GM19372 (cell line): ENCODE results near the gene S100A12.

Experiments used
- ATAC-seq: cut with Tn5 transposase; IDR thresholded peaks from one replicate; pipeline ENCODE4 v1.9.1; 2021; ENCODE audit warnings: mild to moderate bottlenecking, low read depth, moderate library complexity; ENCODE audit not compliant: unreplicated experiment

Gene S100A12

DNA sequence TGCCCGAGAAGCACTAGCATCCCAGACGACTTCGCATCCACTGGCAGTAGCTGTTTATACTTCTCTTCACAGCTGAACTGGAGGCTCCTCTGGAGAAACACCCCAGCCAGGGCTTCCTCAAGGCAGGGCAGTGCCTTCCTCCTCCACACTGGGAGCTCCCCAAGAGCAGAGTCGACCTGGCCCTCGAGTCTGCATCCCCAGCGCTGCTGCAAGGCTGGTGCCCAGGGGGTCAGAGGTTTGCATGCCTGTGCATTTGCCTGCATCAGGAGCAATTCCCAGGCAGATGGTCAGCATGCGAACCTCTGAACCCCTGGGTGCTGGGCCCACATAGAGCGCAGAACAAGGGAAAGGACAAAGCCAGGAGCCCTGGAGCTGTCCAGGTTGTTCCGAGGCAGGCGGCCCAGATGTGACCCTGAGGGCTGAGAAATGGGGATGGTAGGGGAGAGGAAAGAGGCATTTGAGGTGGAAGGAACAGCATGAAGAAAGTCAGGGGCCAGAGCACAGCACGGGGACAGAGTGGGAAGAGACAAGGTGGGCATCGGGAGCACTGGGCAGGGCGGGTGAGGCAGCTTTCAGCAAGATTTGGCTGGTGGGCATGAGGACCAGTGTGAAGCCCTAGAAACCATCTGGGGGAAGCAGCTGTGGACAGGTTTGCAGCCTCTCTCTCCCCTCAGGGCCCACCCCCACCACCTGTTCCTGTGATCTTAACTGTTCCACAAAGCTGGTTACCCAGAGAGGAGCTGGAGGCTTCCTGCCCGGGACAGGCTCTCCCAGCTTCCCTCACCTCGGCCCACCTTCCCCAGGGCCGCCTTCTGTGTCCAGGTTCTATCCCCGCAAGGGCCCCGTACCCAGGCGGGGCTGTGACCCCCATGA lies 21.9 kb upstream of the S100A12 start:
- no peak for ATAC-seq

DNA sequence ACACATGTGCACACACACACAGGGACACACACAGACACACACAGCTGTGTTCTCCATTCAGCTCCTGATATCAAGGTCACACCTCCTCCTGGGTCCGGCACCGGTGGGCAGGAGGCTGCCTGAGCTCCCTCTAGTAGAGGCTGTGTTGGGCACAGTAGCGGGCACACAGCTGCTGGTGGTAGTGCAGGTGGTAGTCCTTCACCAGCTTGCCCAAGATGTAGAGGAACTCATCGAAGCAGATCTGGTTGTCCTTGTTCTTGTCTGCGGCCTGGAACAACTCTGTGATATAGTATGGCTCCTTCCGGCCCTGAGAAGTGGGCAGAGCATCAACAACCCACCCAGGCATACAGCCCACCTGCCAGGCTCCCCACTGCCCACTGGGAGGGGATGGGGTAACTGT lies 21.0 kb upstream of the S100A12 start:
- no peak for ATAC-seq

DNA sequence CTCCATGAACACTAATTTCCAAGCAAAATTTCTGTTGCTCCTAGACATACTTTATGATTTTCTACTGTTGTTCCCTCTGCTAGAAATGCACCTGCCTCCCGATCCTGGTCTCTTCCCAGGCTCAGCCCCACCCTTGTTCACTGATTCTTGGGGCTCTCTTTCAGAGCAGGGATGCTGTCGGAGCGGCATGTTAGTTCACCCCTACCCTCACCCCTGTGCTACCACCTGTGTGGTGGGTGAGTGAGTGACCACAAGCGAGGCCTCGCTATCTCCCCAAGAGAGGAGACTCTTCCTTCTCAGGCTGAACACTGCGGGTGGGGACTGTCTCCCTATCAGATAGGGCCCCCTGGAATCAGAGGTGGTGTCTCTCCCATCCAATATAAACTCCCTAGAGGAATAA lies 20.4 kb upstream of the S100A12 start:
- no peak for ATAC-seq

DNA sequence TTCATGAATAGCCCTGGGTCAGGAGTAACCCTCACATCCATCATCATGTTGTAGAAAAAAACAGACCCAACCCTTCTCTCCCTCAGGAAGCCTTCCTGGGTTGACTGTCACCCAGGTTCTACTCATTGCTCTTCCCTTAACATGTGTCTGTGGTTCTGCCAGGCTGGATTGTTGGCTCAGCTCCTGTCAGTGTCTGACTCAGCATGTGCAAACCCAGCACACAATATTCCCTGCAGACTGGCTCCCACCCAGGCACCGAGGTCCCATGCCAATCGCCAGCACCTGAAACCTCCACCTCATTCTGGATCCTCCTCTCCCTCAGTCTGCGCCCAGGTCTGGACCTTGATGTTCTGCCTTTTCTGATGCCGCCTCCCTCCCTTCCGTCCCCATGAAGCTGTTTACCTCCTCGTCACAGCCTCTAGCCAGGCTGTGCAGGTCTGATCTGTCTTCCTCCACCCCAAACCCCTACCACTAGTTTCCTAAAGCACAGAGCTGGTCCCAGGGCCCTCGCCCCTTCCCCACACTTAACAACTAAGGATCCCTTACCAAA lies 19.8 kb upstream of the S100A12 start:
- ATAC-seq = no peak

DNA sequence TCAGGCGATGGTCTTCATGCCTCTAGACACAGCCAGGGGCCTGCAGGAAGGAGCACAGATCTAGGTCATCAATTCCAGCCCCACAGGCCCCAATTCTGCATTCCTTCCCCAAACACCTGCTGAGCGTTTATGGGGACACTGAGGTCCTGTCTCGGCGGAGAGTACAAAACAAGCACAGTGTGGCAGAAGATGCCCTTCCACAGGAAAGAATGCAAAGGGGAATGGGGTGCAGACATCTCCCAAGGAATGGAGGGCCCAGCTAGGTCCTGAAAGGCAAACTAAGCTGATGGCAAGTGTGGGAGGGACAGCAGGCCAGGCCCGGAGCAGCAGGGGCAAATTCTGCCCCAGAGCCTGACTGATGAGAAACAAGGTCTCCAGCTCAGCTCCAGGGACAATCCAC lies 19.0 kb upstream of the S100A12 start:
- no peak for ATAC-seq

DNA sequence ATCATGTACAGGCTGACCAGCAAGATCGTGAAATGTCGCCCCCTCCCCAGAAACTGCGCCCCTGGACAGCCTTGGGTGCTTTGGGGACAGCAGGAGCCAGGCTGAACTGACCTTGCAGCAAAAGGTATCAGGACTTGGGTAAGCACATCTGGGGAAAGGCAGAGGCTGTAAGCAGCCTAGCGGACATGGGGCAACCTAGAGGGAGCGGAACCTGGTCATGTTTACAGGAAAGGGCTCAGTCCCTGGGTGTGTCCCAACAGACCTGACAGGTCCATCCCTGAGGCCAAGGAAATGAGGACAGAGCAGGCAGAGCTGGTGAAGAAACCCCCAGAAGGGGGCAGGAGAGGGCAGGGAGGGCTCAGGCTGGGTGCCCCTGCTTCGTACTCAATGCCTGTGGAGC lies 18.5 kb upstream of the S100A12 start:
- ATAC-seq = no peak

DNA sequence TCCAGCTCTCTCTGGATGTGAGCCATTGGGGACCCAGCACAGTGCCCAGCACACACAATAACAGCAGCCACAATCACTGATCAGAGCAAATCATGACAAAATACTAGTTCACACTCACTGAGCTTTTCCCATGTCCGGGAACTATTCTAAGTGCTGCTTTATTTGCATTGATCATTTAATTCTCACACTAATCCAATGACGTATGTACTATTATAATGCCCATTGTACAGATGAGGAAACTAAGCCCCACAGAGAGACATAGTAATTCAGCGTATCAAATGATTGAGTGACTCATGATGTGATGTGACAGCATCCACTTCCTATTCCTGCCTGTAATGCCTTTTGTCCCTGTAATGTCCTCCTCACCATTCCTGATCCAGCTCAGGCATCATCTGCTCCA lies 17.4 kb upstream of the S100A12 start:
- ATAC-seq = no peak

DNA sequence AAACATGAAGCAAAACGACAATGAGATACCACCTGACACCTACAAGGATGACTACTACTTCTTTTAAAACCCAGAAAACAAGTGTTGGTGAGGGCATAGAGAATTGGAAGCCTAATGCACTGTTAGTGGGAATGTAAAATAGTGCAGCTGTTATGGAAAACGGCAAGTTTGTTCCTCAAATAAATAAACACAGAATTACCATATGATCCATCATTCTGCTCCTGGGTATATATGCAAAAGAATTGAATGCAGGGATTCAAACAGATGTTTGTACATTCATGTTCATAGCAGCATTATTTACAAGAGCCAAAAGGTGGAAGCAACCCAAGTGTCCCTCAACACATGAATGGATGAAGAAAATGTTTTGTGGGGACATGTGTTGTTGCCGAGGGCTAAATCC lies 16.8 kb upstream of the S100A12 start:
- ATAC-seq = no peak

DNA sequence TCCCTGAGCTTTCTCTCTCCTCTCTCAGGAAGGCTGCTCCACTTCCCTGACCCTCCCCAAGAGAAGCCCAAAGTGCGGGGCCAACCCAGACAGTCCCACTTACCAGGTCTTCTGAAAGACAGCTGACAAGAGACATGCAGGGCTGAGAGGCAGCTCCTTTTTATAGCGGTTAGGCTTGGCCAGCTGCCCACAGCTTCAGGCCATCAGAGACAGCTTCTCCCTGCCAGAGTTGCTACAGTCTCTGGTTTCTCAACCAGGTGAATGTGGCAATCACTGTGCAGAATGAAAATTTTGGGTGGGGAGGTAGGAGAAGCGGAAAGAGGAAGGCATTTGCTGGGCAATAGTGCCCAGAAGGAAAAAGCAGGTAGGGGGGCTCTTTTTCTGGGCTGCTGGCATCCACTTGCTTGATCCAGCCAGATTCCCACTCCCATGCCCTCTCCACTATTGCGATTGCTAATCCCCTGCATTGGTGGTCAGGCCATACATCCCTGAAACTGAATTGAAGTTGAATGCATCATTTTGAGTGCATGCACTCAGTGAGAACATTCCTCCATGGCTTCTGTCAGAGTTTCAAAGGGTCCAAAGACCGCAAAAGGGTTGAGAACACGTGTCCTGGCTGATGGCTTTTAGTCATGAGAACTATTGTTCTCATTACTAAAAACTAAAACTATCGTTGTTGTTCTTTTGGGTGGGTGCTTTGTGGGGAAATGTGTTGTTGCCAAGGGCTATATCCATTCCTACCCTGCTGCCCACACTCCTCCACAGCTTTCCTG lies 15.7 kb upstream of the S100A12 start, which contains the start of gene S100A8:
Gene S100A8, minus strand, starts transcription at position 136 of the 773 bp plus-strand sequence. CDS start 538 bp downstream, outside the sequence.
- no peak for ATAC-seq

DNA sequence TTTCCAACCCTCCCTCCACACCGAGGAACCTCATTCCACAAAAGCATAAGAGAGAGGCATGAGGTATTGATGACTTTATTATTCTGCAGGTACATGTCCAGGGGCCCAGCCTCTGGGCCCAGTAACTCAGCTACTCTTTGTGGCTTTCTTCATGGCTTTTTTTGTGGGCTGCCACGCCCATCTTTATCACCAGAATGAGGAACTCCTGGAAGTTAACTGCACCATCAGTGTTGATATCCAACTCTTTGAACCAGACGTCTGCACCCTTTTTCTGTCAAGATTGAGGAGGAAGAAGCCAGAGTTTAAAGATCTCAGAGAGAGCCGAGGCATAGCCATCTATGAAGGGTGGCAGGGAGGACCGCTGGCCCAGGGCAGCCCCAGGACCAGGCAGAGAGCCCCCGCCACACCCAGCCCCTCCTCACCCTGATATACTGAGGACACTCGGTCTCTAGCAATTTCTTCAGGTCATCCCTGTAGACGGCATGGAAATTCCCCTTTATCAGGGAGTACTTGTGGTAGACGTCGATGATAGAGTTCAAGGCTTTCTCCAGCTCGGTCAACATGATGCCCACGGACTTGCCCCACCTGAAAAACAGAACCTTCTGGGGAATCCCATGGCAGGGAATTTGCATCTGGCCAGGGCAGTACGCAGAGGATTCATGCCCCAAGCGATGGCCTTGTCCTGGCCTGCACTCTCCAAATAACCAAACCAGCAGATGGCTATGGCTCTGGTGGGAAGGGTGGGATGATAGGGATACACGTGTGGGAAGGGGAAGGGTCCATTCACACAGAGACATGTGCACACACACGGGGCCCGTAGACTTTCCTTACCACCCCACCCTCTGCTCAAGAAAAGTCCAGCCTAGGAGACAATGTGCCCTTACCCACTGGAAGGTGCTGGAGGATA lies 14.8 kb upstream of the S100A12 start:
- ATAC-seq = no peak

DNA sequence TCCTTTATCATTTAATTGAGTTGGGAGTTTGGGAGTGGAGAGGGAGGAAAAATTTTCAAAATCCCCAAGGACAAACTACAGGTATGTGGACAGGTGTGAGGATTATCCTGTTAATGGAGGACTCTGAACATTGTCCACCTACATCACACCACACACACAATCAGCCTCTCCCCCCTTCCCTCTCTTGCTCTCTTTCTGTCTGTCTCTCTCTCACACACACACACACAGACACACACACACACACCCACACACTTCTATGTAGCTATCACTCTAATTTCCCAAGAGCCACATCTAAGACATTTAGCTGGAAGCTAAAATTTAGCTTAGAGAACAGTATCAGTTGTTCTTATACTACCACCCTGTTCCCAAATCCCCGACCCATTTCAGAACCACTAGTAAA lies 14.0 kb upstream of the S100A12 start:
- ATAC-seq = no peak

DNA sequence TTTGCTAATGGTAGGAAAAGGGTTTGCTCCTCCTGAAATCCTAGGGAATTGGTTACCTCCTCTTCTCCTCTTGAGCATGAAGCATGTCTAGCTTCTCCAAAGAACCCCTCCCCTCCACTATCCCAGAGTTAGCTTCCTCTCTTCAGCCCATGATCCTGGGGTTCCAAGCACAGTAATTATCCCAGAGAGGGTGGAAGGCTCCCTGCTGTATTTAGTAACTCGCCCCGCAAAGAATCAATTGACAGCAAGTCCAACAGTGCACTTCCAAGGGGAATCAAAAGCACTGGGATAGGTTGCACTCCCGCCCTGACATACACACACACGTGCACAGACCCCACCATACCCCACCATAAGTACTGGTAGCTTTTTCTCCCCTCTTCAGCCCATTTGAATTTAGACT lies 12.4 kb upstream of the S100A12 start:
- no peak for ATAC-seq

DNA sequence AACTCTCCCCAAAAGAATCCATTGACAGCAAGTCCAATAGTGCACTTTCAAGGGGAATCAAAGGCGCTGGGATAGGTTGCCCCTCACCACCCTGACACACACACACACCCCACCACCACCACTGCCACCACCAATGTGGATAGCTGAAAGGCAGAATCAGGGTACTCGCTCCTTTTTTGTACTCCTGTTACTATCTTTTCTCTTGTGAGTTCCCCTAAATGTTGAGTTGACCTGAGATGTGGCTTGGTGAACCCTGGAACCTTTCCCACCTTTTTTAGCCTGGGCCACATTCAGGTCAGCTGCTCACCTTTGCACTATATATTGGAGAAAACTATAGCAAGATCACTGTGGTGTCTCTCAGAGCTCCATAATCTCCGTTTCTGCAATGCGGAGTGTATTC lies 11.6 kb upstream of the S100A12 start:
- no peak for ATAC-seq

DNA sequence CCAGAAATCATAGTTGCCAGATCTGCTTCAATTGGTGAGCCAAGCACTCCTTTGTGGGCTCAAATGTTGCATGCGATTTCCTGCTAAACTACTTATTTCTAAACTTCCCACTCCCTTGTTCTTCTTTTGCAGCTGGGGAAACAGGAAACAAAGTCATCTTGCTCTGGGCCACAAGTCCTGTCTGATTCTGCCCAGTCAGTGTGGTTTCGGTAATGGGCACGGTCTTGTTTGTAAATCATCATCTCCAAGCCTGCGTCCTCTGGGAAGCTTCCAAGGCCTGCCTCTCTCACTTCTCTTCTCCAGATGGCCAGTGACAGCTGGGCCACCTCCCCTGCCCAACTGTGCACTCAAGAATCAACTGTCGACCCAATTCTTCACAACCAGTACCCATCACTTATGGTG lies 11.1 kb upstream of the S100A12 start:
- ATAC-seq = no peak

DNA sequence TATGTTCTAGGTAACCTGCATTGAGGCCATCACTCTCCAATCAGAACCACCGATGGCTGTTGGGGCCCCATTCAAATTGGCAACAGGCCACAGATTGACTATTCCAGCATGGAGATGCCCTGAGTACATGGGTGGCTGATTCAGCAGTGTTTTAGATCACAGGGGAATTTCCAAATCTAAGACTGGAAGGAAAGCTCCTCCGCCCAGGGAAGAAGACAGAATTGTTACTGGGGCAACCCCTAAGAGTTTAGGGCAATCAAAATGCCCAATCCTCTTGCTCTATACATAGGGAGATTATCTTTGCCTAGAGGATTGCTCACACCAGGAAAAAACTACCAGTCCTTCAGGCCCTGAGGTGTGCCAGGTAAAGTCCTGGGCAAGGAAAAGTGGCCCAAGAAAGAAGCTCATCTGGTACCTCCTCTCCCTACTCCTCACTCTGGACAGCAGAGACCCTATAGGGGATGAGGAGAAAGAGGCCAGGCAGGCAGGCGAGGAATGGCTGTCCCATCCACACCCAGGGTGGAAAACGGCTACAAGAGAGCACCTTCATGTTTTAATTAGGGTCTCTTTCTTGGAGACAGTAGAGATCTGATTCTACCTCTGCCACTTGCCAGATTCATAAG lies 9.6 kb upstream of the S100A12 start:
- ATAC-seq = no peak

DNA sequence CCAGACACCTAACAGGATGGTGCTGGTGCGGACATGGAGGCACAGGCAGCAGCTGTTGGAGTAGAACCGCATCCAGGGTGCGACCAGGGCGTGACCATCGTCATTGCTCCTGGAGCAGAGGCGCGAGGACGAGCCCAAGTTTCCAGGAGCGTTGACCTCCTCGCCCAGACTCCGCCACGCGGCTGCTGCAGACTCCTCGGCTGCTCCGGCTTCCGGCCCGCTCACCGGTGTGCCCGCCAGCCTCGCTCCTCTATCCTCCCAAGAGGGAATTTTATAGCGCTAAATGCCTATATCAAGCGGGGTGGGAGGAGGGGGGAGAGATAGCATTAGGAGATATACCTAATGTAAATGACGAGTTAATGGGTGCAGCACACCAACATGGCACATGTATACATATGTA lies 5.3 kb upstream of the S100A12 start:
- no peak for ATAC-seq

DNA sequence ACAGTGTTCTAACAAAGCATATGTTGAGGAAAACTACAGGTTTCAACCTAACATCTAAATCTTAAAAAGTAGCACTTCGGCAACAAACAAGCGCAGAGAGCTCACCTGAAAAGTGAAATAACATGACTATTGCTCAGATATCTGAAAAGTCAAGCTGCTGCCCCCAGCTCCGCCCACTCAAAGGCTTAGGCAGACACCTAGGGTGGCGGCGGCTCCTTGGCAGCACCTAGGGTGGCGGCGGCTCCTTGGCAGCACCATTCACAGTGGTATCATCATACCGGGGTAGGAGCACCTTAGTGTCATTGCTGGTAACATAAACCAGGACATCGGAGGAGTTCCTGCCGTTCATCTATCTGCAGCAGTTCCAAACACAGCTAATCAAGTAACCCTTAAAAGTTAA lies 4.2 kb upstream of the S100A12 start:
- no peak for ATAC-seq

DNA sequence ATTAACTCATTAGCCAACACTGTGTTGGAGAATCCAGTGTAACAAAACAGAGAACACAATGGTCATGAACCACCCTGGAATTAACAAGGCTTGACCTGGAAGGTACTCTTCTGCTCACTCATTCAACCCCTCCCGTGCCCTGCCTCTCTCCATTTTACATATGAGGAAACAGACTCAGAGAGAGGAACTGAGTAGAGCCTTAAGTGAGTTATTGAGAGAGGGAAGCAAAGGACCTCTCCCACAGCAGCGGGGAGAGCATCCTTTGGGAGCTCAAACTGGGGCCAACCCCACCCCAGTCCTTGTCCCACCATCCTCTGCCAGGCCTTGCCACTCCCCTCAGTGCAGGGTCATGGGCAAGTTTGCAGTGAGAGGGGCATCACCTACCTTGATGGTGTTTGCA lies 1.4 kb downstream of the S100A12 start:
- no peak for ATAC-seq

DNA sequence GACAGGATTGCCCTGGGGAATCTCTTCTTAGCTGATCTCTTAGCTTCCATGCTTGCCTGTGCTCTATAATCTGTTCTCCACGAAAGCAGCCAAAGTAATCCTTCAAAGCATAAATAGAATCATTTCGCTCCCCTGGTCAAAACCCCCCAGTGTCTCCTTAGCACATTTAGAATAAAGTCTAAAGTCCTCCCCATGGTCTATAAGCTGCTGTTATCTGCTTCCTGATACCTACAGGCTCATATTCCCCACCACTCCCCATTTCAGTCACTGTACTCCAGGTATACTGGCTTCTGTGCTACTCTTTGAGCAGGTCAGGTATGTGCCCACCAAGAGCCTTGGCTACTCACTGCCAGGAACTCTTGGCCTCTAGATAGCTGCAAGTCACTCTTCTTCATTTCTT lies 2.9 kb downstream of the S100A12 start:
- ATAC-seq = no peak

DNA sequence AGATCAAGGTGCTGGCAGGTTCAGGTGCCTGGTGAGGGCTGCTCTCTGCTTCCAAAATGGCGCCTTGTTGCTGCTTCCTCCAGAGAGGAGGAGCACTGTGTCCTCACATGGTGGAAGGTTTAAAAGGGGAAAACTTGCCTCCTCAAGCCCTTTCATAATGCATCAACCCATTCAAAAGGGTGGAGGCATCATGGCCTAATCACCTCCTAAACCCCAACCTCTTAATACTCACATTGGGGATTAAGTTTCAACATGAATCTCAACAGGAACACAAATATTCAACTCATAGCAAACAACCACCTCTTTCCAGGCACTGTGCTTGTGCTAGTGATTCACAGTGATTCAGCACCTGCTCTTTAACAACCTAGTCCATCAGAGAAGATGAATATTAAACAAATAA lies 4.2 kb downstream of the S100A12 start:
- ATAC-seq = no peak
